Adrenal gland (tissue), 12 donors: Measurements from ENCODE around the gene STXBP5. TPM values are rescaled to one million over a fixed set of nuclear protein-coding genes. Genes with fewer than 3 reads are reported as not detected.

Experiments
- DNase-seq, 7 donors: peaks; one replicate each; pipeline ENCODE4 v3.0.0-alpha.2; 2019 to 2020
- H3K27ac ChIP-seq, 5 donors: fragments of 200-600 bp; sonication (generic) in 4 of 5; 1 replicate in 3 of 5; 2 replicates in 2 of 5; pipeline versions ENCODE4 v1.5.1 to v1.8.0; 2016 to 2020; ENCODE audit warnings: mild to moderate bottlenecking in 1 of 5
- H3K27me3 ChIP-seq: fragments of 200-600 bp; 2 replicates; pipeline ENCODE4 v1.8.0; 2021
- H3K36me3 ChIP-seq, 2 donors: fragments of 200-600 bp; replicated peaks in 1 of 2; 1 replicate in 1 of 2; 2 replicates in 1 of 2; pipeline versions ENCODE4 v1.5.1 to v1.8.0; 2018 to 2022
- H3K4me1 ChIP-seq, 2 donors: fragments of 200-600 bp; replicated peaks in 1 of 2; 1 replicate in 1 of 2; 2 replicates in 1 of 2; pipeline versions ENCODE4 v1.5.1 to v1.8.0; 2018 to 2021
- H3K4me3 ChIP-seq, 4 donors: fragments of 200-600 bp; sonication (generic) in 3 of 4; one replicate each; pipeline ENCODE4 v1.5.1; 2016 to 2018
- H3K9me3 ChIP-seq, 3 donors: fragments of 200-600 bp; sonication (generic) in 1 of 3; replicated peaks in 1 of 3; 1 replicate in 2 of 3; 2 replicates in 1 of 3; pipeline versions ENCODE4 v1.5.1 to v1.8.0; 2016 to 2021
- CTCF ChIP-seq, 6 experiments: fragments of 450-650 bp in 4 of 6; fragments of 200-600 bp in 2 of 6; sonication (generic) in 1 of 6; IDR thresholded peaks; 1 replicate in 5 of 6; 2 replicates in 1 of 6; pipeline versions ENCODE4 v1.5.1 to v1.8.0; 2016 to 2021; ENCODE audit warnings: antibody characterized with exemption in 6 of 6, mild to moderate bottlenecking in 2 of 6, moderate library complexity in 1 of 6
- POLR2A ChIP-seq, 2 donors: fragments of 450-650 bp; IDR thresholded peaks; one replicate each; pipeline ENCODE4 v1.6.1; 2017; ENCODE audit warnings: antibody characterized with exemption in 2 of 2, mild to moderate bottlenecking in 2 of 2, moderate library complexity in 1 of 2
- WGBS, 4 donors: extraction: QIAGEN DNeasy Blood & Tissue Kit in 2 of 4; methylation state at CpG; one replicate each; pipeline versions ENCODE4 v1.1.5 to v1.1.7; 2013 to 2017; 5-methylcytosine and 5-hydroxymethylcytosine counted together
- intact Hi-C, 2 donors: fragments of 100-400 bp; cut with DNase I; formaldehyde crosslinking; loops; one replicate each; pipeline versions ENCODE4 v1.14.1 to v1.15.0; 2022 to 2023
- polyA plus RNA-seq, 3 donors: library from polyadenylated mRNA; stranded (reverse); fragments of 200-250 nt in 2 of 3; fragments of 350-450 nt in 1 of 3; fragmentation: Illumina TruSeq in 1 of 3; extraction: RNeasy Lipid Tissue Mini Kit (QIAGEN cat#74804) in 1 of 3; gene quantifications; one replicate each; pipeline ENCODE4 v1.2.3, GENCODE V29; 2013 to 2014
- total RNA-seq, 9 donors: library from RNA; depleted of rRNA in 4 of 9; stranded (reverse); fragments of >200 nt in 4 of 9; fragments of 120-200 nt in 1 of 9; fragmentation: NEBNext Ultra II Directional in 1 of 9; extraction: Animal tissue kit (Norgen Biotek cat#: 25700) in 1 of 9; gene quantifications; one replicate each; pipeline versions ENCODE4 v1.1.0 to v1.2.4, GENCODE V29; 2013 to 2023
- donor health status: healthy with polysubstance abuse.
- donor health status: Bipolar disorder and iron deficiency.
- donor health status: DM: yes; HTN: yes; CAD: no.
- donor health status: DM: no; HTN: no; CAD: no.
- donor health status: DM: no; HTN: no; CAD: no.
- donor health status: DM: yes; HTN: yes; CAD: no.

Gene STXBP5
- total and polyA plus RNA-seq, 12 donors: 18.0 to 66.3 (median 30.1) TPM

GRCh38 chr6:147298461-147298860 is 94.2 kb downstream of the STXBP5 start:
- 73 to 80% (median 75%) methylated on average over 2 of the region's 2 CpGs for WGBS, 4 donors
- no peak for DNase-seq
- H3K36me3 ChIP-seq: no peaks in the 10 kb centered on the region
- no peaks in the 10 kb centered on the region for H3K4me1 ChIP-seq
- no peak overlapping the region for H3K4me3 ChIP-seq
- H3K27me3 ChIP-seq: no peaks in the 10 kb centered on the region
- TF ChIP-seq CTCF (IDR thresholded peaks at IDR 0.05): no peak
- TF ChIP-seq POLR2A (IDR thresholded peaks at IDR 0.05): no peak
- H3K9me3 ChIP-seq: peaks cover 0 to 3% (median 0%) of the 10 kb centered on the region in 3 donors
- H3K27ac ChIP-seq: no peak overlapping the region
- intact Hi-C loops: no loop called here

- no peaks in the 10 kb centered on the region for H3K4me1 ChIP-seq
- no peak overlapping the region for H3K27ac ChIP-seq
- peaks cover 0 to 3% (median 0%) of the 10 kb centered on the region in 3 donors for H3K9me3 ChIP-seq
- no peak for TF ChIP-seq CTCF (IDR thresholded peaks at IDR 0.05)
- no peak for TF ChIP-seq POLR2A (IDR thresholded peaks at IDR 0.05)
- no peak overlapping the region for H3K4me3 ChIP-seq
- DNase-seq: no peak
- intact Hi-C loops: no loop called here
- 89 to 97% (median 94%) methylated on average over 3 of the region's 3 CpGs for WGBS, 4 donors
- no peaks in the 10 kb centered on the region for H3K27me3 ChIP-seq
- no peaks in the 10 kb centered on the region for H3K36me3 ChIP-seq
Measured at GRCh38 chr6:147299035-147299434, 94.8 kb downstream of the STXBP5 start.

GRCh38 chr6:147301070-147301469 is 96.9 kb downstream of the STXBP5 start:
- DNase-seq: no peak
- Histone ChIP-seq H3K4me1 (no peaks in the 10 kb centered on the region), H3K9me3 (peaks cover 0 to 3% (median 0%) of the 10 kb centered on the region in 3 donors), H3K27ac (no peak overlapping the region), H3K27me3 (no peaks in the 10 kb centered on the region), H3K36me3 (no peaks in the 10 kb centered on the region), H3K4me3 (no peak overlapping the region)
- no peak for TF ChIP-seq POLR2A (IDR thresholded peaks at IDR 0.05)
- TF ChIP-seq CTCF (IDR thresholded peaks at IDR 0.05): no peak
- intact Hi-C loops: no loop called here
- WGBS, 4 donors: 93 to 100% (median 95%) methylated on average over 1 of the region's 1 CpG

GRCh38 chr6:147304016-147304415 is 99.8 kb downstream of the STXBP5 start:
- H3K4me3 ChIP-seq: no peak overlapping the region
- 95 to 99% (median 99%) methylated on average over 4 of the region's 4 CpGs for WGBS, 4 donors
- peaks cover 0 to 3% (median 0%) of the 10 kb centered on the region in 3 donors for H3K9me3 ChIP-seq
- H3K27ac ChIP-seq: no peak overlapping the region
- no peak for DNase-seq
- intact Hi-C loops: no loop called here
- no peaks in the 10 kb centered on the region for H3K4me1 ChIP-seq
- TF ChIP-seq CTCF (IDR thresholded peaks at IDR 0.05) (no peak), POLR2A (IDR thresholded peaks at IDR 0.05) (no peak)
- H3K36me3 ChIP-seq: no peaks in the 10 kb centered on the region
- no peaks in the 10 kb centered on the region for H3K27me3 ChIP-seq
